COLO668 (cell line): Measurements from ENCODE around the gene DGAT2L6.

ENCODE experiments used
- DNase-seq: peaks from one replicate; lab custom pipeline; 2025; ENCODE audit not compliant: unreplicated experiment; lab: John Stamatoyannopoulos, UW

The DGAT2L6 gene, protein sequence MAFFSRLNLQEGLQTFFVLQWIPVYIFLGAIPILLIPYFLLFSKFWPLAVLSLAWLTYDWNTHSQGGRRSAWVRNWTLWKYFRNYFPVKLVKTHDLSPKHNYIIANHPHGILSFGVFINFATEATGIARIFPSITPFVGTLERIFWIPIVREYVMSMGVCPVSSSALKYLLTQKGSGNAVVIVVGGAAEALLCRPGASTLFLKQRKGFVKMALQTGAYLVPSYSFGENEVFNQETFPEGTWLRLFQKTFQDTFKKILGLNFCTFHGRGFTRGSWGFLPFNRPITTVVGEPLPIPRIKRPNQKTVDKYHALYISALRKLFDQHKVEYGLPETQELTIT

DNA sequence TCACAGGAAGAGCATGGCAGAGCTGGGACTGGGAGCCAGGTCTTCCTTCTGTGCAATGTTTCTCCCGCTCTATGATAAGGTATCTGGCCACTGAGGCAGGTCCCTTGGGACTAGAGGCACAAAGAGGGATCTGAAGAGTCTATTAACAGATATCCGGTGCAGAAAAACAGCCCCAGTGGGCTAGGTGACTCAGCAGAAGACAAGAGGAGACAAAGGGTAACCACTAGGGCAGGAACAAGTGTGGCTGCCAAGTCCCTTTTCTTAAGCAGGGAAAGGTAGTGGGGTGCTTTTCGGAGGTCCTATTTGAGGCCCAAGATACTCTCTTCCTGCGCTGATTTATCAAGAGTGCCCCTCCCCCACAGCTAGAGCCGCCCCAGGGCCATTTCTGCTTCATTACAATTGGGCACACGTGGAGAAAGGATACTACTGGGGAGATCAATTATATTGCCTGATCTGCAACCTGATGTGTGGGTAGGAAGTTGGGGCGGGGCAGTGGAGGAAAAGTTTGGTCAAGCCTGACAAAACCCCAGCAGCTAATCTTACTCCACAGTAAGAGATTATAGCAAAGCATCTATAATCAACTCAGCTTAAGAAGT lies at the start of gene DGAT2L6:
Gene DGAT2L6 (plus strand): TSS at position 546 of the 596 bp plus-strand sequence. CDS start 100 bp downstream, outside the sequence.
- no peak for DNase-seq

DNA sequence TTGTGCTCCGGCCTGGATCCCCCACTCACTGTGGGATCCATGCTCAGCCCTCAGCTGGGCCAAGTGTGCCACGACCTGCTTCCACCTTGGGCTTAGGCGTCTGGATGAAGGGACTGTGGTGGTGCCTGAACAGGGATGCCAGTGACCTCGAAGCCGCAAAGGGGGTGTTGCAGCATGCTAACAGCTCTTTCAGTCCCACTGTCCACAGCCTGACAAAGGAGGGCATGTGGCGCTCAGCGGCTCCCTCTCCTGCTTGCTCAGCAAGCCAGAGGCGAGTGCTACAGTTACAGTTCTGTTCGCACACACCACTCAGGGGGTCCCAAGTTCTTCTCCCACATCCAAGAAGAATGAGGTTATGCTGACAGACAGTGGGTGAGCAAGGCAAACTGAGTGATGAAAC lies 49.2 kb upstream of the DGAT2L6 start:
- no peak for DNase-seq

GRCh38 chrX:70129816-70130215 lies 47.5 kb upstream of the DGAT2L6 start:
- DNase-seq, result no peak

GRCh38 chrX:70132224-70132623 lies 45.1 kb upstream of the DGAT2L6 start:
- DNase-seq, result no peak

GRCh38 chrX:70132877-70133302 lies 44.4 kb upstream of the DGAT2L6 start:
- no peak for DNase-seq

DNA sequence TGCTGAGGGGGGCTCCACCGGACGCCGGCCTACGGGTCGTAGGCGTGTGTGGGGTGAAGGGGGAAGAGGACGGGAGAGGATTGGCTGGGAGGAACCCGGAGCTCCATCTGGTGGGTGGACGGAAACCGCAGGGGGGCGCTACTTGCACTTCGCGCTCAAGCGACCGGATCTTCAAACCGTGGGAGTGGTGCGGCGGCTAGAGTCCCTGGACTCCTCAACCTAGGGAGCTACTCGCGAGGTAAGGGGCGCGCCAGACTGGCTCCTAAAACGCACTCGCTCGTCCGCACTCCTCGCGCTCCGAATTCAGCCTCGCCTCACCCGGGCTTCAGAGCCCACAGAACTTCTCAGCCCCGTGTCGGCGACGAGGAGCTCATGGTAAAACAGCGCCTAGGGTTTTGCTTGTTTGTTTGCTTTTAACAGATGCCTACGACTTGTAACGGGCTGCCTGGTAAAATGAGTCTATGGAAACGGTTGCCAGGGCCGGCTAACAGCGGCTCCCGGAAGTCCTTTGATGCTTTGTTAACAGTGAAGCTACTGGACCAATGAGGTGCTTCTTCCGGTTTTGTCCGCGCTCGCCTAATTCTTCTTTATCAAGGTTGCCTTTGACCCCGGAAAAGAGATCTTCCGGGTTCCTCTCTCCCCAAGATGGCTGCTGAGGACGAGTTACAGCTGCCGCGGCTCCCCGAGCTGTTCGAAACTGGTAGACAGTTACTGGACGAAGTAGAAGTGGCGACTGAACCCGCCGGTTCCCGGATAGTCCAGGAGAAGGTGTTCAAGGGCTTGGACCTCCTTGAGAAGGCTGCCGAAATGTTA lies 43.8 kb upstream of the DGAT2L6 start, which contains the start of gene IGBP1:
Gene IGBP1 (plus strand): TSS at position 145 of the 813 bp plus-strand sequence. CDS start 501 bp downstream, at position 646.
- peak; percentile 84 for DNase-seq

GRCh38 chrX:70134116-70134477 lies 43.2 kb upstream of the DGAT2L6 start:
- peak; percentile 38 for DNase-seq

DNA sequence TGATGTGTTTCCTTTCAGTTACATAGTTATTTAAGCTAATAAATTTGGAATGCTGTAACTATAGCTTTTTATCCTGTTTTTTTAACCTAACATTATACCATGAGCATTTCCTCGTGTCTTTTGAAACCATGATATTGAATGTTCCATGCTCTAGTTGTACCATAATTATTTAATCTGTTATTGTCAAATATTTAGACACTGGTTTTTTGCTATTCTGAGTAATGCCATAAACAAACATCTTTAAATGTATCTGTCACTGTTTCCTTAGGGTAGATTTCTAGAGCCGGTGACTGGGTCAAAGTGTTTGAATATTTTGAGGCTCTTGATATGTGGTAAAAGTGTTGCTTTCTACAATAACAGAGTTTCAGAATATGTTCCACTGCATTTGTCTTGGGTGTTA lies 38.7 kb upstream of the DGAT2L6 start:
- DNase-seq, result no peak

- DNase-seq, result no peak
Observed at GRCh38 chrX:70139736-70140135, 37.5 kb upstream of the DGAT2L6 start.

GRCh38 chrX:70141373-70141772 lies 35.9 kb upstream of the DGAT2L6 start:
- no peak for DNase-seq

GRCh38 chrX:70166601-70167590 lies 10.4 kb upstream of the DGAT2L6 start:
- no peak for DNase-seq

- no peak for DNase-seq
Observed at GRCh38 chrX:70168238-70169188, 8.8 kb upstream of the DGAT2L6 start.

- no peak for DNase-seq
Observed at GRCh38 chrX:70169281-70169680, 8.0 kb upstream of the DGAT2L6 start.

- DNase-seq, result no peak
Observed at GRCh38 chrX:70171624-70172023, 5.7 kb upstream of the DGAT2L6 start.

DNA sequence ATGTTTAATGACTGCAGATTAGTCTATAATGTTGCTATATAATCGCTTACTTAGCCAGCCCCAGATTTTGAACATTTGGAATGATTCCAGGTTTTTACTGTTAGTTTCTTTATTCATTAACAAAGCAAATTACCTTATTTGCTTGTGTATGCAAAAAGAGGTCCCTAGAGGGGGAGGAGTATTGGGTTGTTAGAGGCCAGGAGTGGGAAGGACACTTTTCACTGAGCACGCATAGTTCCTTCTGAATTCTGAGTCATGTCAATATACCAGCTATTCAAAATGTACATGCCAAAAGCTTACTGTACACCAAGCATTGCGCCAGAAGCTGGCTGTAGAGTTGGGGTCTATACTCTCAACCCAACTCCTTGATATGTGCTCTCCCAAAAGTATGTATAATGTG lies 5.1 kb upstream of the DGAT2L6 start:
- DNase-seq, result no peak

DNA sequence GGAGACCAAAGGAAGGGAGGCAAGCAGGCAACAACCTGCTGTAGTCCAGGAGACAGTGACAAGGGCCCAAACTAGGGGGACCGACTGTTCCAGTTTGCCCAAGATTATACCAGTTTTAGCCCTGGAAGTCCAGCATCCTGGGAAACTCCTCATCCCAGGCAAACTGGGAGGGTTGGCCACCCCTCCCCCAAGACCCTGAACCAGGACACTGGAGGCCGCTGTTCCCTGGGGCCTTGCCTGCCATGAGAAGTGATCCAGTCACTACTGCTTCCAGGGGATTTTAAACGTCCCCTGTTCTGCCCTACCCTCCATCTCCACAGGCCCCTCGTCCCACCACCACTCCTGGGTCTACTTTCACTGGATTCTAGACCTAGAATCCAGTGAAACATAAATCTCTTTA lies 4.3 kb upstream of the DGAT2L6 start:
- no peak for DNase-seq

DNA sequence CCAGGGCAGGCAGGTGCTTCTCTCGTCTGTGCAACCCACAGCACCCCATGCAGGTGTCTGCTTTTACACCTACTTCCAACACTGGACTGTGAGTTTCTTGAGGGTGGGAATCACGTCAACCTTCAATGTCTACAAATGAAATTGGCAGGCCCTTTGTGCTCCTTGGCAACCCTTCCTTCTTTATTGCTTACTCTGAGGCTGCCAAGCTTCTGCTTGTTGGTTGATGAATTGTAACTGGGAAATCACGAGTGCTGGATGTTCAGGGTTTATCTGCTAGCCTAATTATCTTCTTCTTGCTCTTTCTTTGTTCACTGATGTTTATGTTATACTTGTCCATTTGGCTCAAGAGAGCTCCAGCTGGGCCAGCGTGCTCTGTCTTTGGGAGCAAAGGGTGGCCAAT lies 2.5 kb upstream of the DGAT2L6 start:
- DNase-seq, result no peak

DNA sequence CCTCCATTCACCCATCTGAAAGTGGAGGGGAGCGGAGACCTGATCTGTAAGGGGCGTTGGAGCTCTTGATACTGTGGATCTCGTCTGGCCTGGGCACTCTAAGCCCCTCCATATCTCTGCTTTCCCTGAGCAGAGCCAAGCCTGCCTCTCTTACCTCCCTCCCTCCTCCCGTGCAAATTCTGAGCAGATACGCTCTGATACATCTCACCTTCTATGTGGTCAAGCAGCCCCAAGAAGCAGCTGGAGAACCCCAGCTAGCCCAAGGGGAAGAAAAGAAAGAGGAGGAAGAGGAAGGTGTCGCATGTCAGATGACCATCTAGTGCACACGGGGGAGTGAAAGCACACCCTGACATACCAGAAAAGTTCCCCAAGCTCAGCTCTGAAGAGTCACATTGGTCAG lies 1.9 kb upstream of the DGAT2L6 start:
- DNase-seq, result no peak

GRCh38 chrX:70183091-70183490 lies 5.8 kb downstream of the DGAT2L6 start:
- no peak for DNase-seq
